KMS-11 (cell line): ENCODE measurements around the gene CPSF3.

ENCODE experiments used
- H2AFZ ChIP-seq: fragments of 200-600 bp; sonication (generic); 2 replicates; pipeline ENCODE4 v1.6.1; 2016; ENCODE audit warnings: antibody characterized with exemption, mixed run types, low read depth
- H3K27ac ChIP-seq: fragments of 200-600 bp; sonication (generic); 2 replicates; pipeline ENCODE4 v1.6.1; 2016; ENCODE audit warnings: mild to moderate bottlenecking, mixed run types
- H3K27me3 ChIP-seq: fragments of 200-600 bp; sonication (generic); 2 replicates; pipeline ENCODE4 v1.6.1; 2017; ENCODE audit warnings: mild to moderate bottlenecking, low read depth, mixed run types, moderate library complexity; ENCODE audit not compliant: insufficient read depth
- H3K36me3 ChIP-seq: fragments of 200-600 bp; sonication (generic); 2 replicates; pipeline ENCODE4 v1.6.1; 2017; ENCODE audit warnings: mild to moderate bottlenecking, mixed run types; ENCODE audit not compliant: insufficient read depth
- H3K4me1 ChIP-seq: fragments of 200-600 bp; sonication (generic); 2 replicates; pipeline ENCODE4 v1.6.1; 2016; ENCODE audit warnings: mild to moderate bottlenecking, low read depth, mixed run types; ENCODE audit not compliant: poor library complexity, severe bottlenecking
- H3K4me2 ChIP-seq: fragments of 200-600 bp; sonication (generic); 2 replicates; pipeline ENCODE4 v1.7.0; 2016; ENCODE audit warnings: mild to moderate bottlenecking, mixed run types
- H3K4me3 ChIP-seq: fragments of 200-600 bp; sonication (generic); IDR thresholded peaks from 2 replicates; pipeline ENCODE4 v1.6.1; 2017; ENCODE audit warnings: low read depth, low read length, mixed read lengths; ENCODE audit not compliant: insufficient read depth
- H3K79me2 ChIP-seq: fragments of 200-600 bp; sonication (generic); 2 replicates; pipeline ENCODE4 v1.6.1; 2016; ENCODE audit warnings: low read depth, mixed run types; ENCODE audit not compliant: insufficient read depth
- H3K9ac ChIP-seq: fragments of 200-600 bp; sonication (generic); 2 replicates; pipeline ENCODE4 v1.6.1; 2016; ENCODE audit warnings: mild to moderate bottlenecking, mixed run types
- H4K20me1 ChIP-seq: fragments of 200-600 bp; sonication (generic); 2 replicates; pipeline ENCODE4 v1.6.1; 2016; ENCODE audit warnings: mild to moderate bottlenecking, mixed run types; ENCODE audit not compliant: insufficient read depth
- CTCF ChIP-seq: fragments of 200-600 bp; sonication (generic); conservative IDR thresholded peaks from 2 replicates; pipeline ENCODE4 v1.6.1; 2017; ENCODE audit warnings: low read depth, mild to moderate bottlenecking, antibody characterized with exemption, low read length, moderate library complexity, mixed read lengths

CPSF3 gene

GRCh38 chr2:9443526-9443925, 20.1 kb downstream of the CPSF3 start:
- Histone ChIP-seq H3K4me1 (no peaks in the 10 kb centered on the region), H3K4me2 (no peak overlapping the region), H4K20me1 (no peaks in the 10 kb centered on the region), H3K36me3 (peaks cover 3% of the 10 kb centered on the region; the same call in 1 of the 2 replicates), H2AFZ (no peak overlapping the region), H3K9ac (no peak overlapping the region), H3K4me3 (no peak overlapping the region), H3K79me2 (no peaks in the 10 kb centered on the region), H3K27me3 (no peaks in the 10 kb centered on the region), H3K27ac (no peak overlapping the region)
- TF ChIP-seq CTCF = no peak

GRCh38 chr2:9445089-9445488, 21.6 kb downstream of the CPSF3 start:
- Histone ChIP-seq H3K79me2 (no peaks in the 10 kb centered on the region), H3K27ac (no peak overlapping the region), H3K36me3 (peaks cover 3% of the 10 kb centered on the region; the same call in 1 of the 2 replicates), H3K4me1 (no peaks in the 10 kb centered on the region), H3K9ac (no peak overlapping the region), H4K20me1 (no peaks in the 10 kb centered on the region), H3K4me3 (no peak overlapping the region), H3K27me3 (no peaks in the 10 kb centered on the region), H2AFZ (no peak overlapping the region), H3K4me2 (no peak overlapping the region)
- TF ChIP-seq CTCF = no peak

- H2AFZ ChIP-seq = no peak overlapping the region
- no peak overlapping the region for H3K4me3 ChIP-seq
- 0 out of 2 replicates have a peak, but pooled peaks cover 4% of the 10 kb centered on the region for H3K36me3 ChIP-seq
- H3K27me3 ChIP-seq = no peaks in the 10 kb centered on the region
- no peaks in the 10 kb centered on the region for H3K79me2 ChIP-seq
- no peak for TF ChIP-seq CTCF
- H3K4me2 ChIP-seq = no peak overlapping the region
- H3K9ac ChIP-seq = no peak overlapping the region
- H3K4me1 ChIP-seq = no peaks in the 10 kb centered on the region
- H3K27ac ChIP-seq = no peak overlapping the region
- no peaks in the 10 kb centered on the region for H4K20me1 ChIP-seq
Measured at GRCh38 chr2:9451231-9451630, 27.8 kb downstream of the CPSF3 start.

GRCh38 chr2:9460441-9461017, 37.1 kb downstream of the CPSF3 start:
- Histone ChIP-seq H3K27me3 (no peaks in the 10 kb centered on the region), H3K4me3 (no peak overlapping the region), H3K36me3 (0 out of 2 replicates have a peak, but pooled peaks cover 6% of the 10 kb centered on the region), H4K20me1 (no peaks in the 10 kb centered on the region), H3K4me2 (no peak overlapping the region), H3K9ac (no peak overlapping the region), H3K4me1 (peaks cover 36% of the 10 kb centered on the region), H3K27ac (no peak overlapping the region), H2AFZ (no peak overlapping the region), H3K79me2 (no peaks in the 10 kb centered on the region)
- no peak for TF ChIP-seq CTCF
